Astrocyte (in vitro differentiated cells and primary cell): Measurements from ENCODE around the gene SNX24. TPM values are rescaled to one million over a fixed set of nuclear protein-coding genes. Genes with fewer than 3 reads are reported as not detected.
A peak's percentile ranks its signal among the peaks of the same experiment; 100 is the strongest.

ENCODE experiments used
- DNase-seq: peaks from one replicate; pipeline ENCODE4 v3.0.0-alpha.2; 2010; ENCODE audit warnings: low read depth
- FAIRE-seq: peaks from 2 replicates; lab custom pipeline; 2011; peaks lifted over from hg19 to GRCh38; lab: Jason Lieb, UNC
- H2AFZ ChIP-seq: 2 replicates; pipeline ENCODE4 v1.6.0; 2012; ENCODE audit warnings: low read depth, low read length, inconsistent platforms
- H3K27ac ChIP-seq: 2 replicates; pipeline ENCODE4 v1.5.1; 2011; ENCODE audit warnings: low read depth, low read length, inconsistent platforms
- H3K27me3 ChIP-seq: 2 replicates; pipeline ENCODE4 v1.6.0; 2011; ENCODE audit warnings: low read length, inconsistent platforms; ENCODE audit not compliant: insufficient read depth
- H3K36me3 ChIP-seq: 2 replicates; pipeline ENCODE4 v1.5.1; 2011; ENCODE audit warnings: low read length, inconsistent platforms; ENCODE audit not compliant: insufficient read depth
- H3K4me1 ChIP-seq: 2 replicates; pipeline ENCODE4 v1.5.1; 2011; ENCODE audit warnings: low read length, inconsistent platforms; ENCODE audit not compliant: insufficient read depth
- H3K4me2 ChIP-seq: 2 replicates; pipeline ENCODE4 v1.6.0; 2012; ENCODE audit warnings: low read length, inconsistent platforms
- H3K4me3 ChIP-seq: 2 replicates; pipeline ENCODE4 v1.5.1; 2011; ENCODE audit warnings: low read depth, mild to moderate bottlenecking, low read length, inconsistent platforms; ENCODE audit not compliant: insufficient read depth
- H3K79me2 ChIP-seq: 2 replicates; pipeline ENCODE4 v1.6.0; 2012; ENCODE audit warnings: mild to moderate bottlenecking, low read length, inconsistent platforms; ENCODE audit not compliant: insufficient read depth
- H3K9ac ChIP-seq: 2 replicates; pipeline ENCODE4 v1.6.0; 2012; ENCODE audit warnings: mild to moderate bottlenecking, low read length, inconsistent platforms
- H3K9me3 ChIP-seq: 2 replicates; pipeline ENCODE4 v1.5.1; 2012; ENCODE audit warnings: low read depth, mild to moderate bottlenecking, low read length, inconsistent platforms; ENCODE audit not compliant: insufficient read depth
- H4K20me1 ChIP-seq: 2 replicates; pipeline ENCODE4 v1.6.0; 2012; ENCODE audit warnings: low read length, inconsistent platforms; ENCODE audit not compliant: insufficient read depth
- H3K27ac Mint-ChIP-seq: one replicate; pipeline ENCODE4 v1.8.0; 2021; ENCODE audit warnings: mild to moderate bottlenecking, mixed read lengths; ENCODE audit not compliant: unreplicated experiment
- H3K27me3 Mint-ChIP-seq: one replicate; pipeline ENCODE4 v1.8.0; 2021; ENCODE audit warnings: low read depth, mixed read lengths; ENCODE audit not compliant: unreplicated experiment
- H3K36me3 Mint-ChIP-seq: one replicate; pipeline ENCODE4 v1.8.0; 2021; ENCODE audit warnings: low read depth, mixed read lengths; ENCODE audit not compliant: unreplicated experiment
- H3K4me1 Mint-ChIP-seq: one replicate; pipeline ENCODE4 v1.8.0; 2021; ENCODE audit warnings: low read depth, mixed read lengths; ENCODE audit not compliant: unreplicated experiment
- H3K4me3 Mint-ChIP-seq: one replicate; pipeline ENCODE4 v1.8.0; 2021; ENCODE audit warnings: mild to moderate bottlenecking, moderate library complexity, mixed read lengths; ENCODE audit not compliant: unreplicated experiment
- H3K9me3 Mint-ChIP-seq: one replicate; pipeline ENCODE4 v1.8.0; 2021; ENCODE audit warnings: mild to moderate bottlenecking, mixed read lengths; ENCODE audit not compliant: unreplicated experiment
- EZH2 ChIP-seq: IDR thresholded peaks from 2 replicates; pipeline ENCODE4 v1.6.1; 2012; ENCODE audit warnings: mild to moderate bottlenecking, low read length, inconsistent platforms; ENCODE audit not compliant: insufficient read depth
- total RNA-seq: library from RNA; stranded (reverse); gene quantifications from 2 replicates; pipeline ENCODE4 v1.2.1, GENCODE V29; 2021
- TF ChIP-seq, protein P1 (sequence below): IDR thresholded peaks from 2 replicates; pipeline ENCODE4 v1.5.1; 2011; ENCODE audit warnings: low read depth, mild to moderate bottlenecking, inconsistent platforms, low read length, moderate library complexity; ENCODE audit not compliant: insufficient read depth

The SNX24 gene
- total RNA-seq, 1 donor from 2014 or later: 44.6 TPM

- H3K9ac ChIP-seq: no peak overlapping the region
- H3K4me2 ChIP-seq: no peak overlapping the region
- no peak overlapping the region for H2AFZ ChIP-seq
- Mint-ChIP-seq H3K9me3 (no peaks in the 10 kb centered on the region), H3K36me3 (no peaks in the 10 kb centered on the region), H3K27me3 (no peaks in the 10 kb centered on the region), H3K4me1 (peaks cover 22% of the 10 kb centered on the region), H3K27ac (no peak overlapping the region), H3K4me3 (no peak overlapping the region)
- peaks cover 17% of the 10 kb centered on the region for H3K4me1 ChIP-seq
- no peaks in the 10 kb centered on the region for H3K27me3 ChIP-seq
- peaks cover 3% of the 10 kb centered on the region for H3K79me2 ChIP-seq
- FAIRE-seq (no peak), DNase-seq (no peak)
- no peaks in the 10 kb centered on the region for H3K36me3 ChIP-seq
- TF ChIP-seq, protein P1, sequence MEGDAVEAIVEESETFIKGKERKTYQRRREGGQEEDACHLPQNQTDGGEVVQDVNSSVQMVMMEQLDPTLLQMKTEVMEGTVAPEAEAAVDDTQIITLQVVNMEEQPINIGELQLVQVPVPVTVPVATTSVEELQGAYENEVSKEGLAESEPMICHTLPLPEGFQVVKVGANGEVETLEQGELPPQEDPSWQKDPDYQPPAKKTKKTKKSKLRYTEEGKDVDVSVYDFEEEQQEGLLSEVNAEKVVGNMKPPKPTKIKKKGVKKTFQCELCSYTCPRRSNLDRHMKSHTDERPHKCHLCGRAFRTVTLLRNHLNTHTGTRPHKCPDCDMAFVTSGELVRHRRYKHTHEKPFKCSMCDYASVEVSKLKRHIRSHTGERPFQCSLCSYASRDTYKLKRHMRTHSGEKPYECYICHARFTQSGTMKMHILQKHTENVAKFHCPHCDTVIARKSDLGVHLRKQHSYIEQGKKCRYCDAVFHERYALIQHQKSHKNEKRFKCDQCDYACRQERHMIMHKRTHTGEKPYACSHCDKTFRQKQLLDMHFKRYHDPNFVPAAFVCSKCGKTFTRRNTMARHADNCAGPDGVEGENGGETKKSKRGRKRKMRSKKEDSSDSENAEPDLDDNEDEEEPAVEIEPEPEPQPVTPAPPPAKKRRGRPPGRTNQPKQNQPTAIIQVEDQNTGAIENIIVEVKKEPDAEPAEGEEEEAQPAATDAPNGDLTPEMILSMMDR: no peak
- no peak for TF ChIP-seq EZH2
- H3K27ac ChIP-seq: no peak overlapping the region
- H3K4me3 ChIP-seq: no peak overlapping the region
- H4K20me1 ChIP-seq: no peaks in the 10 kb centered on the region
- no peaks in the 10 kb centered on the region for H3K9me3 ChIP-seq
Measured at GRCh38 chr5:122842016-122842580, 3.3 kb upstream of the SNX24 start.

DNA sequence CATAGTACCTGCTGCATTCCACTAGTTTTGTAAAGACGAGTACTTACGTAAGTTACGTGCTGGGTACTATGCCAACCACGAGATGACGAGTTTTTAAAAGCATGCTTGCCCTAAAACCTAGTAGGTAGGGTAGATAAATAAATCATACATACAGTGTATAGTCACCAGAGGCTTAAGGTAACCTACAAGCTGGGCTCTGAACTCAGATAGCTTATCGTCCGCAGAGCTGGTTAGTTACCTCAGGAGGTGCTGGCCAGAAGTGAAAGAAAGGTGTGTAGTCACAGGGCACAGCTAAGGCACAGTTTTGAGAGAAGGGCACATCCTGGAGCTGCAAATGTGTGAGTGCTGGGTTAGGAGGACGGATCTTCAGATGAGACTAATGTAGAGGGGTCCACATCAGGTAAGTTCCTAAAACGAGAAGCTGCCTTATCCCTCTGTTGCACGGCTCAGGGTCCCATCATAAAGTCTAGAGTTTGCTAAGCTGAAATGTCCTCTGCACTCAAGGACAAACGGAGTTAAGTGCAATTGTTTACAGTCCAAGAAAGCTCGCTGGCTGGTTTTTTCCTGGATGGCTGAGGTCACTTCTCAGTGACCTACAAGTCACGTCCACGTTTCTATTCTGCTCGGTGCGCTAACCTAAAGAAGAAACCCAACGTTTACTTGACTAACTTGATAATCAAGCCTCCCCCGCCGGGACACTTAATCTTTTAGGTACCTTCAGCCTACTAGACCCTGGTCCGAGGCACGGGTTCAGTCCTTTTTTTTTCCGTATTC is 1.1 kb upstream of the SNX24 start:
- H3K4me2 ChIP-seq: peak overlapping the region; percentile 84
- peak overlapping the region; percentile 89 for H3K9ac ChIP-seq
- peak overlapping the region; percentile 93 for H2AFZ ChIP-seq
- Mint-ChIP-seq H3K4me1 (peaks cover 25% of the 10 kb centered on the region), H3K27me3 (no peaks in the 10 kb centered on the region), H3K9me3 (no peaks in the 10 kb centered on the region), H3K36me3 (no peaks in the 10 kb centered on the region), H3K4me3 (peak overlapping the region; percentile 92), H3K27ac (peak overlapping the region; percentile 94)
- H3K79me2 ChIP-seq: peaks cover 15% of the 10 kb centered on the region
- DNase-seq (no peak), FAIRE-seq (no peak)
- H3K4me3 ChIP-seq: peak overlapping the region; percentile 88
- no peaks in the 10 kb centered on the region for H3K27me3 ChIP-seq
- no peaks in the 10 kb centered on the region for H4K20me1 ChIP-seq
- no peaks in the 10 kb centered on the region for H3K9me3 ChIP-seq
- H3K36me3 ChIP-seq: no peaks in the 10 kb centered on the region
- no peak for TF ChIP-seq EZH2
- TF ChIP-seq, protein P1: no peak
- peaks cover 17% of the 10 kb centered on the region for H3K4me1 ChIP-seq
- H3K27ac ChIP-seq: peak overlapping the region; percentile 84

GRCh38 chr5:122844910-122845228 is 544 bp upstream of the SNX24 start:
- no peak for DNase-seq
- Histone ChIP-seq H4K20me1 (peaks cover 2% of the 10 kb centered on the region), H3K9ac (peak overlapping the region; percentile 89), H3K79me2 (peaks cover 20% of the 10 kb centered on the region), H3K27ac (peak overlapping the region; percentile 84), H3K9me3 (no peaks in the 10 kb centered on the region), H3K4me2 (peak overlapping the region; percentile 84), H3K4me1 (peaks cover 17% of the 10 kb centered on the region), H3K36me3 (no peaks in the 10 kb centered on the region), H3K4me3 (peak overlapping the region; percentile 88), H2AFZ (peak overlapping the region; percentile 93), H3K27me3 (no peaks in the 10 kb centered on the region)
- H3K27me3 Mint-ChIP-seq: no peaks in the 10 kb centered on the region
- H3K36me3 Mint-ChIP-seq: no peaks in the 10 kb centered on the region
- peak overlapping the region; percentile 94 for H3K27ac Mint-ChIP-seq
- H3K4me1 Mint-ChIP-seq: peaks cover 28% of the 10 kb centered on the region
- H3K9me3 Mint-ChIP-seq: no peaks in the 10 kb centered on the region
- no peak for TF ChIP-seq EZH2
- TF ChIP-seq, protein P1: no peak
- FAIRE-seq: no peak
- peak overlapping the region; percentile 92 for H3K4me3 Mint-ChIP-seq
